WTC11 (cell line): Measurements from ENCODE around the gene MVK. TPM values are rescaled to one million over a fixed set of nuclear protein-coding genes. Genes with fewer than 3 reads are reported as not detected.

Experiments used
- ATAC-seq: fragments of 200-7000 bp; cut with Tn5 transposase; 2 replicates; pipeline ENCODE4 v1.10.0; 2021; ENCODE audit warnings: mild to moderate bottlenecking, moderate library complexity
- CTCF ChIA-PET: fragments of 300-600 bp; sonication (Branson Sonifier 250); formaldehyde crosslinking; loops from one replicate; lab custom pipeline; 2021; ENCODE audit warnings: antibody characterized with exemption; lab: Charles Lee
- POLR2A ChIA-PET: fragments of 350-600 bp; sonication (Branson Sonifier 250); formaldehyde crosslinking; loops from one replicate; lab custom pipeline; 2021; ENCODE audit warnings: antibody characterized with exemption; lab: Charles Lee
- DNase-seq: peaks from one replicate; pipeline ENCODE4 v3.0.0; 2021; ENCODE audit warnings: low spot score
- H3K27ac Mint-ChIP-seq: 2 replicates; pipeline ENCODE4 v1.8.0; 2021; ENCODE audit warnings: mixed read lengths
- H3K27me3 Mint-ChIP-seq: 2 replicates; pipeline ENCODE4 v1.8.0; 2021; ENCODE audit warnings: low read depth, mild to moderate bottlenecking, moderate library complexity, mixed read lengths
- H3K36me3 Mint-ChIP-seq: 2 replicates; pipeline ENCODE4 v1.8.0; 2021; ENCODE audit warnings: mixed read lengths
- H3K4me1 Mint-ChIP-seq: 2 replicates; pipeline ENCODE4 v1.8.0; 2022; ENCODE audit warnings: mixed read lengths
- H3K4me3 Mint-ChIP-seq: 2 replicates; pipeline ENCODE4 v1.8.0; 2021; ENCODE audit warnings: mild to moderate bottlenecking, moderate library complexity, mixed read lengths
- H3K9me3 Mint-ChIP-seq: 2 replicates; pipeline ENCODE4 v1.8.0; 2021; ENCODE audit warnings: mixed read lengths
- ATF1 ChIP-seq: sonication (generic); formaldehyde crosslinking; IDR thresholded peaks from 2 replicates; pipeline ENCODE4 v1.8.1; 2023; ENCODE audit warnings: mild to moderate bottlenecking, moderate library complexity, missing genetic modification reagents
- CBFB ChIP-seq: sonication (generic); formaldehyde crosslinking; IDR thresholded peaks from 2 replicates; pipeline ENCODE4 v1.8.1; 2022; ENCODE audit warnings: mild to moderate bottlenecking, low read depth, missing genetic modification reagents
- GABPB1 ChIP-seq: sonication (generic); formaldehyde crosslinking; IDR thresholded peaks from 2 replicates; pipeline ENCODE4 v1.8.1; 2023; ENCODE audit warnings: mild to moderate bottlenecking, missing genetic modification reagents
- HMGA2 ChIP-seq: fragments of 250-450 bp; sonication (Bioruptor Pico); IDR thresholded peaks from 2 replicates; pipeline ENCODE4 v1.4.0; 2021; ENCODE audit warnings: mild to moderate bottlenecking, moderate library complexity
- MXD4 ChIP-seq: fragments of 250-450 bp; sonication (Bioruptor Pico); IDR thresholded peaks from 2 replicates; pipeline ENCODE4 v1.8.0; 2021; ENCODE audit warnings: mild to moderate bottlenecking, moderate library complexity, borderline replicate concordance
- NFE2L1 ChIP-seq: sonication (generic); formaldehyde crosslinking; IDR thresholded peaks from 2 replicates; pipeline ENCODE4 v1.8.1; 2023; ENCODE audit warnings: missing genetic modification reagents
- NR2C2 ChIP-seq: sonication (generic); formaldehyde crosslinking; IDR thresholded peaks from 2 replicates; pipeline ENCODE4 v1.8.0; 2022; ENCODE audit warnings: mild to moderate bottlenecking, missing genetic modification reagents
- OVOL2 ChIP-seq: fragments of 250-450 bp; sonication (Bioruptor Pico); IDR thresholded peaks from 2 replicates; pipeline ENCODE4 v1.9.0; 2021; ENCODE audit warnings: mild to moderate bottlenecking, borderline replicate concordance
- USF1 ChIP-seq: sonication (generic); formaldehyde crosslinking; IDR thresholded peaks from 2 replicates; pipeline ENCODE4 v1.8.0; 2022; ENCODE audit warnings: mild to moderate bottlenecking, missing genetic modification reagents
- ZNF219 ChIP-seq: sonication (generic); formaldehyde crosslinking; IDR thresholded peaks from 2 replicates; pipeline ENCODE4 v1.8.0; 2023; ENCODE audit warnings: missing genetic modification reagents, mild to moderate bottlenecking, borderline replicate concordance
- ZNF232 ChIP-seq: sonication (generic); formaldehyde crosslinking; IDR thresholded peaks from 2 replicates; pipeline ENCODE4 v1.8.0; 2022; ENCODE audit warnings: mild to moderate bottlenecking, missing genetic modification reagents
- ZNF425 ChIP-seq: fragments of 250-450 bp; sonication (Bioruptor Pico); conservative IDR thresholded peaks from 2 replicates; pipeline ENCODE4 v1.9.0; 2021; ENCODE audit warnings: mild to moderate bottlenecking
- ZNF671 ChIP-seq: fragments of 250-450 bp; sonication (Bioruptor Pico); IDR thresholded peaks from 2 replicates; pipeline ENCODE4 v1.8.0; 2021; ENCODE audit warnings: mild to moderate bottlenecking
- total RNA-seq: library from RNA; stranded (reverse); gene quantifications from 3 replicates; pipeline ENCODE4 v1.2.3, GENCODE V29; 2021
- TF ChIP-seq, protein P1 (sequence below): sonication (generic); formaldehyde crosslinking; IDR thresholded peaks from 2 replicates; pipeline ENCODE4 v1.8.0; 2023; ENCODE audit warnings: missing genetic modification reagents, mild to moderate bottlenecking, borderline replicate concordance
- TF ChIP-seq, protein P2 (sequence below): sonication (generic); formaldehyde crosslinking; IDR thresholded peaks from 2 replicates; pipeline ENCODE4 v1.8.1; 2023; ENCODE audit warnings: mild to moderate bottlenecking, missing genetic modification reagents, moderate library complexity
- TF ChIP-seq, protein P3 (sequence below): sonication (generic); formaldehyde crosslinking; IDR thresholded peaks from 2 replicates; pipeline ENCODE4 v1.8.0; 2022; ENCODE audit warnings: mild to moderate bottlenecking, missing genetic modification reagents

MVK gene
- total RNA-seq, 1 experiment from 2014 or later: 13.2 TPM

DNA sequence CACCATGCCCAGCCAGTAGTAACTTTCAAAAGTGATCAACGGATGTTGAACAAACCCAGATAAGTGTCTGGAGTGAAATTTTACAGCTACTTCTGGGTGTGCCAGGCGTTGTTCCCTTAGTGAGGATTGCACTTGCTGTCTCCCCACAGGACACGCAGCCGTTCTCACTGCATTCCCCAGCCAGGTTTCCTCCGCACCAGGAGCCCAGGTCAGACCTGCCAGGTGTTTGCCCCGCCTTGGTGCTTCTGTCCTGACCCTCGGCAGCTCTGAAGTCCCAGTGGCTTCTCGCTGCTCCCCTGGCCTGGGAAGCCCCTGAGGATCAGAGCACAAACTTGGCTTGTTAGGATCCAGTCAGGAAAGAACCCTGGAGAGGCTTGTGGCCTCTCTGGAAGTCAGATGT is 36.5 kb upstream of the MVK start (continued):
- TF ChIP-seq, protein P1, sequence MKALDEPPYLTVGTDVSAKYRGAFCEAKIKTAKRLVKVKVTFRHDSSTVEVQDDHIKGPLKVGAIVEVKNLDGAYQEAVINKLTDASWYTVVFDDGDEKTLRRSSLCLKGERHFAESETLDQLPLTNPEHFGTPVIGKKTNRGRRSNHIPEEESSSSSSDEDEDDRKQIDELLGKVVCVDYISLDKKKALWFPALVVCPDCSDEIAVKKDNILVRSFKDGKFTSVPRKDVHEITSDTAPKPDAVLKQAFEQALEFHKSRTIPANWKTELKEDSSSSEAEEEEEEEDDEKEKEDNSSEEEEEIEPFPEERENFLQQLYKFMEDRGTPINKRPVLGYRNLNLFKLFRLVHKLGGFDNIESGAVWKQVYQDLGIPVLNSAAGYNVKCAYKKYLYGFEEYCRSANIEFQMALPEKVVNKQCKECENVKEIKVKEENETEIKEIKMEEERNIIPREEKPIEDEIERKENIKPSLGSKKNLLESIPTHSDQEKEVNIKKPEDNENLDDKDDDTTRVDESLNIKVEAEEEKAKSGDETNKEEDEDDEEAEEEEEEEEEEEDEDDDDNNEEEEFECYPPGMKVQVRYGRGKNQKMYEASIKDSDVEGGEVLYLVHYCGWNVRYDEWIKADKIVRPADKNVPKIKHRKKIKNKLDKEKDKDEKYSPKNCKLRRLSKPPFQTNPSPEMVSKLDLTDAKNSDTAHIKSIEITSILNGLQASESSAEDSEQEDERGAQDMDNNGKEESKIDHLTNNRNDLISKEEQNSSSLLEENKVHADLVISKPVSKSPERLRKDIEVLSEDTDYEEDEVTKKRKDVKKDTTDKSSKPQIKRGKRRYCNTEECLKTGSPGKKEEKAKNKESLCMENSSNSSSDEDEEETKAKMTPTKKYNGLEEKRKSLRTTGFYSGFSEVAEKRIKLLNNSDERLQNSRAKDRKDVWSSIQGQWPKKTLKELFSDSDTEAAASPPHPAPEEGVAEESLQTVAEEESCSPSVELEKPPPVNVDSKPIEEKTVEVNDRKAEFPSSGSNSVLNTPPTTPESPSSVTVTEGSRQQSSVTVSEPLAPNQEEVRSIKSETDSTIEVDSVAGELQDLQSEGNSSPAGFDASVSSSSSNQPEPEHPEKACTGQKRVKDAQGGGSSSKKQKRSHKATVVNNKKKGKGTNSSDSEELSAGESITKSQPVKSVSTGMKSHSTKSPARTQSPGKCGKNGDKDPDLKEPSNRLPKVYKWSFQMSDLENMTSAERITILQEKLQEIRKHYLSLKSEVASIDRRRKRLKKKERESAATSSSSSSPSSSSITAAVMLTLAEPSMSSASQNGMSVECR (CRISPR knock-in tag): no peak

DNA sequence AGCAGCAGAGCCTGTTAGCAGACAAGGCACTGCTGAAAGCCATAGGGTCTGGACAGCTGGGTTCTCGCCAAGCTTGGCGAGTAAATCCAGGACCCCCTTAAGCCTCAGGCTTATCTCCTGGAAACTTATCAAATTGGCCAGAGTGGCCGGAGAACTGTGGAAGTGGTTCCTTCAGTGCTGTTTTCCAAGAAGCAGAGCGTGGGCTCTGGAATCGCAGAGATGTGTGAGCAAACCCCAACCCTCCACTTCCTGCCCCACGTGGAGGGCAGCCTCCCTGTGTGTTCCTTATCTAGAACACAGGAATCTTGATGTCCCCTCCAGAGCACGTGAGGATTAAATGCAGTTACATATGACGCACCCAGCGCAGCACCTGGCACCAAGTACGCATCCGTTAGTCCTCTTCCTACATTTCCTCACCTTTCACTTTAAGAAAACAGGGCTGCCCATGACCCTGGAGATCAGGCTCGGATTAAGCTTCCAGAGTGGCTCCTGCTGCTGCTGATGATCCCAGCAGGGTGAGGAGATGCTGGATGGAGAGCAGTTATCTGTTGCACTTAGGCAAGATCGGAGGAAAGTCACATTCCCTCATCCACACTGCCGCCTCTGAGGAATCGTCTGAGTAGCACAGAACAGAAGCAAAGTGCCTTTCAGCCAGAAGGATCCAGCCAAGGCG is 35.3 kb upstream of the MVK start:
- ChIA-PET CTCF (interaction anchor here (1.2 to 1.4 kb wide), 2 partner anchors 105 to 237 kb away, joined by 3 read pairs; no protein-coding TSS in a partner anchor), POLR2A (no interaction called here)
- ATAC-seq: no peak
- no peak overlapping the region for H3K4me3 Mint-ChIP-seq
- no peak for TF ChIP-seq ZNF232
- no peak for TF ChIP-seq MXD4 (CRISPR knock-in tag)
- TF ChIP-seq USF1 (CRISPR knock-in tag): no peak
- TF ChIP-seq CBFB: no peak
- TF ChIP-seq NFE2L1: no peak
- TF ChIP-seq, protein P2, sequence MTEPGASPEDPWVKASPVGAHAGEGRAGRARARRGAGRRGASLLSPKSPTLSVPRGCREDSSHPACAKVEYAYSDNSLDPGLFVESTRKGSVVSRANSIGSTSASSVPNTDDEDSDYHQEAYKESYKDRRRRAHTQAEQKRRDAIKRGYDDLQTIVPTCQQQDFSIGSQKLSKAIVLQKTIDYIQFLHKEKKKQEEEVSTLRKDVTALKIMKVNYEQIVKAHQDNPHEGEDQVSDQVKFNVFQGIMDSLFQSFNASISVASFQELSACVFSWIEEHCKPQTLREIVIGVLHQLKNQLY (CRISPR knock-in tag): no peak
- TF ChIP-seq, protein P3, sequence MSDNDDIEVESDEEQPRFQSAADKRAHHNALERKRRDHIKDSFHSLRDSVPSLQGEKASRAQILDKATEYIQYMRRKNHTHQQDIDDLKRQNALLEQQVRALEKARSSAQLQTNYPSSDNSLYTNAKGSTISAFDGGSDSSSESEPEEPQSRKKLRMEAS (CRISPR knock-in tag): no peak
- no peak for TF ChIP-seq NR2C2
- TF ChIP-seq GABPB1 (CRISPR knock-in tag): no peak
- no peak for TF ChIP-seq ZNF671 (CRISPR knock-in tag)
- TF ChIP-seq ATF1 (CRISPR knock-in tag): no peak
- TF ChIP-seq ZNF425: no peak
- TF ChIP-seq, protein P1 (CRISPR knock-in tag): no peak
- TF ChIP-seq ZNF219 (CRISPR knock-in tag): no peak
- TF ChIP-seq OVOL2 (CRISPR knock-in tag): no peak
- no peak for TF ChIP-seq HMGA2 (CRISPR knock-in tag)
- TF ChIP-seq, all 79 proteins: peak for 0
- H3K36me3 Mint-ChIP-seq: no peaks in the 10 kb centered on the region
- no peaks in the 10 kb centered on the region for H3K27me3 Mint-ChIP-seq
- no peaks in the 10 kb centered on the region for H3K9me3 Mint-ChIP-seq
- no peaks in the 10 kb centered on the region for H3K4me1 Mint-ChIP-seq
- no peak for DNase-seq
- no peak overlapping the region for H3K27ac Mint-ChIP-seq
